A549 (cell line): ENCODE results near the gene TGIF2.

ENCODE experiments used
- CBX8 ChIP-seq: fragments of 200-600 bp; sonication (generic); IDR thresholded peaks from 2 replicates; pipeline ENCODE4 v1.6.1; 2016
- CTCF ChIP-seq: fragments of >200 bp; sonication (Bioruptor Twin); formaldehyde crosslinking; IDR thresholded peaks from 3 replicates; pipeline ENCODE4 v1.5.1; 2016

- TF ChIP-seq CBX8 (no peak), CTCF (peak; percentile 20; the same call in 1 of the 3 replicates)
Measured at GRCh38 chr20:36591854-36592641, 18.7 kb downstream of the TGIF2 start.
